Measurements from ENCODE around the gene NRG3.
"Not testable (repeated sequence)": the region's sequence is repeated elsewhere in the genome, so short reads cannot be mapped to it uniquely, and the experiment has no call there.

- not testable (repeated sequence) for TF ChIP-seq POLR2A, CTCF (IDR thresholded peaks at IDR 0.05)
Measured at GRCh38 chr10:82960421-82961060, 1085.5 kb downstream of the NRG3 start.
